OCI-LY7 (cell line): ENCODE results near the gene HMOX2.

Source experiments
- EZH2phosphoT487 ChIP-seq: fragments of 200-600 bp; sonication (generic); IDR thresholded peaks from 2 replicates; pipeline ENCODE4 v1.6.1; 2018; ENCODE audit warnings: low read depth, borderline replicate concordance, mild to moderate bottlenecking, mixed run types, antibody characterized with exemption, low read length, moderate library complexity, mixed read lengths
- TF ChIP-seq, protein P1 (sequence below): fragments of 200-600 bp; sonication (generic); conservative IDR thresholded peaks from 2 replicates; pipeline ENCODE4 v1.5.1; 2014; ENCODE audit warnings: mild to moderate bottlenecking, antibody characterized with exemption, low read length, moderate library complexity, mixed read lengths

DNA sequence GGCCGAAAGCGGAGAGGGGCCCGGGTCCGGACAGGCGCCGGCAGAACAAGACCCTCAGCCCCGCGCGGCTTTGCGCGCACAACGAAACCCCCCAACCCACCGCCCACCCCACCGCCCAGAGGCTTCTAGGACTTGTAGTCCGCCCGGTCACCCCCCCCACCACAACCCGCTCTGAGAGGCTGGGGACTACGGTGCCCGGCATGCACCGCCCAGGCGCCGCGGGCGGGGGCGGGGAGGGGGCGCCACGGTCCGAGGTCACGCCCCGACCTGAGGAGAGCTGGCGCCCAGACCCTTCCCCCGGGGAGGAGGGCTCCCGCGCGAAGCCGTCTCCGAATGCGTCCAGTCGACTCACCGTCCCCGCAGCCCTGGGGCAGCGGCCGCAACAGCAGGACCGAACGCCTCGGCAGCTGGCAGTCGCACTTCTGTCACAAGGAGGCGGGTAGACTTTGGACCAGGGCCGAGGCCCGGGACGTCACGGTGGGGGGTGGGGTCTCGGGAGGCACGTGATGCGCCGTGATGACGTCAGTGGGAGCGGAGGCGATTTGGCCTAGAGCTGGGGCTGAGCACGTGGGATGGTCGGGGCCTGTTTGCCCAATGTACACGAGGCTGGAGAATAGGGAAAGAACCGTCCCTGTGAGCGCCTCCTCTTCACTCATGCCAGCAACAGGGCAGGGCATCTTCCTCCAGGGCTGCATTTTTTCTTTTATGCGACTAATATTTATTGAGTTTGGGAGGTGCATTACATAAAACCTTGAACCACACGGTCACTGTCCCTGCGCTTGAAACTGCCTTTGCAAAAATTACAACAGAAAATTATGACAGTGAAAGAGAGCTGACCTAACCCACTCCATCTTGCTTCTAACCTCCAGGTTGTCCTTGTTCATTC is 62.4 kb downstream of the HMOX2 start, which contains the start of gene CDIP1:
- TF ChIP-seq, protein P1, sequence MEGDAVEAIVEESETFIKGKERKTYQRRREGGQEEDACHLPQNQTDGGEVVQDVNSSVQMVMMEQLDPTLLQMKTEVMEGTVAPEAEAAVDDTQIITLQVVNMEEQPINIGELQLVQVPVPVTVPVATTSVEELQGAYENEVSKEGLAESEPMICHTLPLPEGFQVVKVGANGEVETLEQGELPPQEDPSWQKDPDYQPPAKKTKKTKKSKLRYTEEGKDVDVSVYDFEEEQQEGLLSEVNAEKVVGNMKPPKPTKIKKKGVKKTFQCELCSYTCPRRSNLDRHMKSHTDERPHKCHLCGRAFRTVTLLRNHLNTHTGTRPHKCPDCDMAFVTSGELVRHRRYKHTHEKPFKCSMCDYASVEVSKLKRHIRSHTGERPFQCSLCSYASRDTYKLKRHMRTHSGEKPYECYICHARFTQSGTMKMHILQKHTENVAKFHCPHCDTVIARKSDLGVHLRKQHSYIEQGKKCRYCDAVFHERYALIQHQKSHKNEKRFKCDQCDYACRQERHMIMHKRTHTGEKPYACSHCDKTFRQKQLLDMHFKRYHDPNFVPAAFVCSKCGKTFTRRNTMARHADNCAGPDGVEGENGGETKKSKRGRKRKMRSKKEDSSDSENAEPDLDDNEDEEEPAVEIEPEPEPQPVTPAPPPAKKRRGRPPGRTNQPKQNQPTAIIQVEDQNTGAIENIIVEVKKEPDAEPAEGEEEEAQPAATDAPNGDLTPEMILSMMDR: no peak
- TF ChIP-seq EZH2phosphoT487: no peak
